H9 (cell line): ENCODE measurements around the gene GDPGP1. TPM values are rescaled to one million over a fixed set of nuclear protein-coding genes. Genes with fewer than 3 reads are reported as not detected.

ENCODE experiments used
- DNase-seq: peaks from one replicate; pipeline ENCODE4 v3.0.0-alpha.2; 2017
- H2AFZ ChIP-seq: one replicate; pipeline ENCODE4 v1.6.1; 2013; ENCODE audit warnings: mild to moderate bottlenecking, low read length, control low read depth, moderate library complexity
- H2AK5ac ChIP-seq: 2 replicates; pipeline ENCODE4 v1.6.1; 2013; ENCODE audit warnings: low read length, control low read depth, mixed read lengths; ENCODE audit not compliant: insufficient read length
- H2BK120ac ChIP-seq: one replicate; pipeline ENCODE4 v1.6.1; 2013; ENCODE audit warnings: low read depth, mild to moderate bottlenecking, low read length, control low read depth, inconsistent platforms; ENCODE audit not compliant: poor library complexity, severe bottlenecking
- H2BK12ac ChIP-seq: 2 replicates; pipeline ENCODE4 v1.6.1; 2013; ENCODE audit warnings: low read length, control low read depth, mixed read lengths, low read depth; ENCODE audit not compliant: insufficient read length
- H2BK15ac ChIP-seq: 2 replicates; pipeline ENCODE4 v1.6.1; 2013; ENCODE audit warnings: low read depth, low read length, control low read depth
- H2BK20ac ChIP-seq: one replicate; pipeline ENCODE4 v1.6.1; 2013; ENCODE audit warnings: low read depth, mild to moderate bottlenecking, low read length, control low read depth, inconsistent platforms; ENCODE audit not compliant: poor library complexity, severe bottlenecking
- H2BK5ac ChIP-seq: 2 replicates; pipeline ENCODE4 v1.6.1; 2013; ENCODE audit warnings: low read length, control low read depth, mixed read lengths; ENCODE audit not compliant: insufficient read length
- H3K14ac ChIP-seq: 2 replicates; pipeline ENCODE4 v1.6.1; 2013; ENCODE audit warnings: low read length, control low read depth; ENCODE audit not compliant: insufficient read depth
- H3K18ac ChIP-seq: 2 replicates; pipeline ENCODE4 v1.6.1; 2013; ENCODE audit warnings: low read depth, mild to moderate bottlenecking, mixed read lengths, low read length, control low read depth; ENCODE audit not compliant: insufficient read length
- H3K23ac ChIP-seq: 2 replicates; pipeline ENCODE4 v1.6.1; 2013; ENCODE audit warnings: low read length, control low read depth, mixed read lengths, low read depth; ENCODE audit not compliant: insufficient read length
- H3K23me2 ChIP-seq: 2 replicates; pipeline ENCODE4 v1.6.1; 2013; ENCODE audit warnings: low read depth, mild to moderate bottlenecking, mixed read lengths, low read length, control low read depth; ENCODE audit not compliant: insufficient read length, poor library complexity, severe bottlenecking
- H3K27ac ChIP-seq: 2 replicates; pipeline ENCODE4 v1.5.1; 2013; ENCODE audit warnings: low read length, control low read depth, mixed read lengths, low read depth; ENCODE audit not compliant: insufficient read length
- H3K27me3 ChIP-seq: 2 replicates; pipeline ENCODE4 v1.6.1; 2013; ENCODE audit warnings: low read length, control low read depth, inconsistent platforms; ENCODE audit not compliant: insufficient read depth
- H3K4ac ChIP-seq: 2 replicates; pipeline ENCODE4 v1.6.1; 2013; ENCODE audit warnings: low read depth, mild to moderate bottlenecking, control low read depth, inconsistent platforms, low read length, moderate library complexity
- H3K4me1 ChIP-seq: 2 replicates; pipeline ENCODE4 v1.6.1; 2013; ENCODE audit warnings: low read length, control low read depth, inconsistent platforms; ENCODE audit not compliant: insufficient read depth
- H3K4me2 ChIP-seq: 2 replicates; pipeline ENCODE4 v1.6.1; 2013; ENCODE audit warnings: low read length, control low read depth, mixed read lengths; ENCODE audit not compliant: insufficient read length, insufficient read depth
- H3K56ac ChIP-seq: 2 replicates; pipeline ENCODE4 v1.6.1; 2013; ENCODE audit warnings: low read depth, mild to moderate bottlenecking, mixed read lengths, low read length, control low read depth; ENCODE audit not compliant: insufficient read length
- H3K79me1 ChIP-seq: 2 replicates; pipeline ENCODE4 v1.6.1; 2013; ENCODE audit warnings: low read depth, mild to moderate bottlenecking, moderate library complexity, low read length, control low read depth, inconsistent platforms; ENCODE audit not compliant: insufficient read depth, poor library complexity, severe bottlenecking
- H3K79me2 ChIP-seq: 2 replicates; pipeline ENCODE4 v1.6.1; 2013; ENCODE audit warnings: low read length, control low read depth, inconsistent platforms; ENCODE audit not compliant: insufficient read depth
- H3K9ac ChIP-seq: 2 replicates; pipeline ENCODE4 v1.6.1; 2013; ENCODE audit warnings: low read length, control low read depth, mixed read lengths; ENCODE audit not compliant: insufficient read length; ENCODE audit errors: extremely low read depth
- H3K9me3 ChIP-seq: one replicate; pipeline ENCODE4 v1.6.1; 2013; ENCODE audit warnings: low read depth, low read length, inconsistent platforms; ENCODE audit not compliant: control insufficient read depth
- H3T11ph ChIP-seq: one replicate; pipeline ENCODE4 v1.6.1; 2013; ENCODE audit warnings: mild to moderate bottlenecking, low read length, control low read depth, inconsistent platforms
- H4K20me1 ChIP-seq: one replicate; pipeline ENCODE4 v1.6.1; 2013; ENCODE audit not compliant: control insufficient read depth, insufficient read length, insufficient read depth
- H4K5ac ChIP-seq: 2 replicates; pipeline ENCODE4 v1.6.1; 2013; ENCODE audit warnings: low read depth, mild to moderate bottlenecking, mixed read lengths, low read length, control low read depth; ENCODE audit not compliant: insufficient read length
- H4K8ac ChIP-seq: replicated peaks from 2 replicates; pipeline ENCODE4 v1.6.1; 2013; ENCODE audit warnings: low read length, control low read depth, mixed read lengths, low read depth; ENCODE audit not compliant: insufficient read length
- H4K91ac ChIP-seq: 2 replicates; pipeline ENCODE4 v1.6.1; 2013; ENCODE audit warnings: low read depth, mild to moderate bottlenecking, moderate library complexity, mixed read lengths, low read length, control low read depth; ENCODE audit not compliant: insufficient read length
- H3K27ac Mint-ChIP-seq, 3 experiments: 2 replicates in 2 of 3; 3 replicates in 1 of 3; pipeline ENCODE4 v1.8.0; 2020 to 2021; ENCODE audit warnings: mixed read lengths in 3 of 3, mild to moderate bottlenecking in 1 of 3, moderate library complexity in 1 of 3
- H3K27me3 Mint-ChIP-seq: 2 replicates; pipeline ENCODE4 v1.8.0; 2021; ENCODE audit warnings: low read depth, mild to moderate bottlenecking, moderate library complexity, mixed read lengths
- H3K36me3 Mint-ChIP-seq, 3 experiments: 2 replicates in 2 of 3; 3 replicates in 1 of 3; pipeline ENCODE4 v1.8.0; 2020 to 2021; ENCODE audit warnings: low read depth in 3 of 3, mixed read lengths in 3 of 3; ENCODE audit not compliant: insufficient read depth in 1 of 3
- H3K4me1 Mint-ChIP-seq, 2 experiments: 2 replicates each; pipeline ENCODE4 v1.8.0; 2020; ENCODE audit warnings: mixed read lengths in 2 of 2
- H3K4me3 Mint-ChIP-seq, 2 experiments: 2 replicates in 1 of 2; 3 replicates in 1 of 2; pipeline ENCODE4 v1.8.0; 2020 to 2021; ENCODE audit warnings: mild to moderate bottlenecking in 2 of 2, mixed read lengths in 2 of 2, moderate library complexity in 1 of 2
- H3K9me3 Mint-ChIP-seq, 2 experiments: 2 replicates in 1 of 2; 3 replicates in 1 of 2; pipeline ENCODE4 v1.8.0; 2020; ENCODE audit warnings: mild to moderate bottlenecking in 2 of 2, mixed read lengths in 2 of 2, moderate library complexity in 1 of 2
- CTCF ChIP-seq: fragments of 200-600 bp; sonication (generic); conservative IDR thresholded peaks from 3 replicates; pipeline ENCODE4 v1.8.0; 2021; ENCODE audit warnings: antibody characterized with exemption, mild to moderate bottlenecking
- WGBS: extraction: QIAGEN DNeasy Blood & Tissue Kit; methylation state at CpG from one replicate; pipeline ENCODE4 v1.1.7; 2013; ENCODE audit warnings: missing lambda C conversion rate, low lambda C conversion rate, mixed read lengths; ENCODE audit not compliant: insufficient read length; ENCODE audit errors: extremely low coverage; 5-methylcytosine and 5-hydroxymethylcytosine counted together
- total RNA-seq: library from RNA; stranded (reverse); gene quantifications from 2 replicates; pipeline ENCODE4 v1.2.1, GENCODE V29; 2021

GDPGP1 gene
- total RNA-seq, 1 experiment from 2014 or later, result 6.7 TPM

DNA sequence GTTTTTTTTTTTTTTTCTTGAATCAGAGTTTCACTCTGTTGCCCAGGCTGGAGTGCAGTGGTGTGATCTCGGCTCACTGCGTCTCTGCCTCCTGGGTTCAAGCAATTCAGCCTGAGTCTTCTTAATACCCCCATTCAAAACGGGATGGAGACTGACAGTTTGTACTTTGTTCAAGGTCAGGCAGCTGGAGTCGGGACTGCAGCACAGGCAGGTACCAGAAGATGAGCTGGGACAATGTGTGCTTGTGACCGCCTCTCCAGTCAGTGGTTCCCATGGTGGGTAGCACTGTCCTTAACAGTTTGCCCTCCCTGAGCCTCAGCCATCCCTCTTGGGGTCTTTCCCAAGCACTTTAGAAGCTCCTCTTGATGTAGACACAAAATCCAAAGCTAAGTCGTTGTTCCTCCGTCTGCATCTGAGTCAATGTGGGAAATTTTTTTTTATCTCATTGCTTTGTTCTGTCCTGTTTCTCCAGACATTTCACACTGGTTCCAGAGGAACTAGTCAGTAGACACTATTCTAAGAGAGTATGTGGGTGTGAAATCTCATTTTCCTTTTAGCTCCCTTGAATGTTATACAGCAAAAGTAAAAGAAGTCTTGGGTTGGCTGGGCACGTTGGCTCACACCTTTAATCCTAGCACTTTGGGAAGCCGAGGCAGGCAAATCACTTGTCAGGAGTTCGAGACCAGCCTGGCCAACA, 10.1 kb downstream of the GDPGP1 start:
- TF ChIP-seq CTCF, result no peak
- Histone ChIP-seq H3K9me3 (no peaks in the 10 kb centered on the region), H3K79me1 (no peaks in the 10 kb centered on the region), H3K27me3 (no peaks in the 10 kb centered on the region), H2BK20ac (no peak overlapping the region), H3K56ac (no peak overlapping the region), H3K18ac (no peak overlapping the region), H4K20me1 (no peaks in the 10 kb centered on the region), H3K9ac (no peak overlapping the region), H4K8ac (no peak overlapping the region), H2BK15ac (no peak overlapping the region), H4K5ac (no peak overlapping the region), H2BK5ac (peak overlapping the region; percentile 79), H4K91ac (no peak overlapping the region), H3K23me2 (peaks cover 1% of the 10 kb centered on the region), H3K14ac (no peak overlapping the region), H3K4me2 (no peak overlapping the region), H2BK120ac (no peak overlapping the region), H3K79me2 (no peaks in the 10 kb centered on the region), H3K23ac (no peak overlapping the region), H2BK12ac (no peak overlapping the region), H2AK5ac (no peak overlapping the region), H3K4me1 (no peaks in the 10 kb centered on the region), H3T11ph (no peak overlapping the region), H3K4ac (no peak overlapping the region), H2AFZ (no peak overlapping the region), H3K27ac (no peak overlapping the region)
- H3K27ac Mint-ChIP-seq, result no peak overlapping the region
- no peaks in the 10 kb centered on the region for H3K4me1 Mint-ChIP-seq
- H3K4me3 Mint-ChIP-seq, result no peak overlapping the region
- H3K9me3 Mint-ChIP-seq, result no peaks in the 10 kb centered on the region
- DNase-seq, result no peak
- peaks cover 0 to 3% (median 0%) of the 10 kb centered on the region in 3 experiments; a peak in 1 of 7 replicates for H3K36me3 Mint-ChIP-seq
- WGBS, result no CpG with 5 or more reads among the region's 10 CpGs
- H3K27me3 Mint-ChIP-seq, result peaks cover 6% of the 10 kb centered on the region
